MM.1S (cell line): ENCODE results near the gene S100A1.
"Not testable (repeated sequence)": the region's sequence is repeated elsewhere in the genome, so short reads cannot be mapped to it uniquely, and the experiment has no call there.

ENCODE experiments used
- DNase-seq: peaks from one replicate; pipeline ENCODE4 v3.0.0-alpha.2; 2015
- H2AFZ ChIP-seq: fragments of 300-600 bp; sonication (generic); 2 replicates; pipeline ENCODE4 v1.6.0; 2016; ENCODE audit warnings: antibody characterized with exemption, low read length
- H3F3A ChIP-seq: fragments of 300-600 bp; sonication (generic); 2 replicates; pipeline ENCODE4 v1.6.1; 2016; ENCODE audit warnings: mild to moderate bottlenecking, antibody characterized with exemption, low read length, moderate library complexity, mixed read lengths; ENCODE audit not compliant: insufficient read depth
- H3K27ac ChIP-seq: fragments of 300-600 bp; sonication (generic); 2 replicates; pipeline ENCODE4 v1.5.1; 2016; ENCODE audit warnings: mild to moderate bottlenecking, low read length
- H3K27me3 ChIP-seq: fragments of 300-600 bp; sonication (generic); replicated peaks from 2 replicates; pipeline ENCODE4 v1.6.0; 2016; ENCODE audit warnings: low read length; ENCODE audit not compliant: insufficient read depth
- H3K36me3 ChIP-seq: fragments of 300-600 bp; sonication (generic); replicated peaks from 2 replicates; pipeline ENCODE4 v1.6.1; 2016; ENCODE audit warnings: mild to moderate bottlenecking, low read length, mixed read lengths; ENCODE audit not compliant: insufficient read depth
- H3K4me1 ChIP-seq: fragments of 300-600 bp; sonication (generic); 2 replicates; pipeline ENCODE4 v1.6.1; 2016; ENCODE audit warnings: low read length, mixed read lengths
- H3K4me2 ChIP-seq: fragments of 300-600 bp; sonication (generic); 2 replicates; pipeline ENCODE4 v1.6.0; 2016; ENCODE audit warnings: low read depth, low read length
- H3K4me3 ChIP-seq: fragments of 300-600 bp; sonication (generic); 2 replicates; pipeline ENCODE4 v1.5.1; 2016; ENCODE audit warnings: low read length, mixed read lengths
- H3K79me2 ChIP-seq: fragments of 300-600 bp; sonication (generic); 2 replicates; pipeline ENCODE4 v1.6.1; 2016; ENCODE audit warnings: mixed run types, low read length, mixed read lengths
- H3K9ac ChIP-seq: fragments of 300-600 bp; sonication (generic); 2 replicates; pipeline ENCODE4 v1.6.1; 2016; ENCODE audit warnings: low read length, mixed read lengths
- H3K9me2 ChIP-seq: fragments of 300-600 bp; sonication (generic); replicated peaks from 2 replicates; pipeline ENCODE4 v1.6.1; 2016; ENCODE audit warnings: mild to moderate bottlenecking, low read length, mixed read lengths; ENCODE audit not compliant: insufficient read depth
- H3K9me3 ChIP-seq: fragments of 300-600 bp; sonication (generic); replicated peaks from 2 replicates; pipeline ENCODE4 v1.6.1; 2016; ENCODE audit warnings: mild to moderate bottlenecking, low read length, mixed read lengths; ENCODE audit not compliant: insufficient read depth
- H4K20me1 ChIP-seq: fragments of 300-600 bp; sonication (generic); 2 replicates; pipeline ENCODE4 v1.6.1; 2016; ENCODE audit warnings: mild to moderate bottlenecking, low read length, moderate library complexity, mixed read lengths; ENCODE audit not compliant: insufficient read depth
- EZH2 ChIP-seq: fragments of 300-600 bp; sonication (generic); optimal IDR thresholded peaks from 2 replicates; pipeline ENCODE3; 2017; ENCODE audit warnings: low read depth, mild to moderate bottlenecking, antibody characterized with exemption, low read length, mixed read lengths
- EZH2phosphoT487 ChIP-seq: fragments of 300-600 bp; sonication (generic); IDR thresholded peaks from 2 replicates; pipeline ENCODE4 v1.6.1; 2018; ENCODE audit warnings: antibody characterized with exemption, low read length
- TF ChIP-seq, protein P1 (sequence below): fragments of 300-600 bp; sonication (generic); IDR thresholded peaks from 2 replicates; pipeline ENCODE4 v1.5.1; 2016; ENCODE audit warnings: antibody characterized with exemption, low read length, mixed read lengths

Gene S100A1

DNA sequence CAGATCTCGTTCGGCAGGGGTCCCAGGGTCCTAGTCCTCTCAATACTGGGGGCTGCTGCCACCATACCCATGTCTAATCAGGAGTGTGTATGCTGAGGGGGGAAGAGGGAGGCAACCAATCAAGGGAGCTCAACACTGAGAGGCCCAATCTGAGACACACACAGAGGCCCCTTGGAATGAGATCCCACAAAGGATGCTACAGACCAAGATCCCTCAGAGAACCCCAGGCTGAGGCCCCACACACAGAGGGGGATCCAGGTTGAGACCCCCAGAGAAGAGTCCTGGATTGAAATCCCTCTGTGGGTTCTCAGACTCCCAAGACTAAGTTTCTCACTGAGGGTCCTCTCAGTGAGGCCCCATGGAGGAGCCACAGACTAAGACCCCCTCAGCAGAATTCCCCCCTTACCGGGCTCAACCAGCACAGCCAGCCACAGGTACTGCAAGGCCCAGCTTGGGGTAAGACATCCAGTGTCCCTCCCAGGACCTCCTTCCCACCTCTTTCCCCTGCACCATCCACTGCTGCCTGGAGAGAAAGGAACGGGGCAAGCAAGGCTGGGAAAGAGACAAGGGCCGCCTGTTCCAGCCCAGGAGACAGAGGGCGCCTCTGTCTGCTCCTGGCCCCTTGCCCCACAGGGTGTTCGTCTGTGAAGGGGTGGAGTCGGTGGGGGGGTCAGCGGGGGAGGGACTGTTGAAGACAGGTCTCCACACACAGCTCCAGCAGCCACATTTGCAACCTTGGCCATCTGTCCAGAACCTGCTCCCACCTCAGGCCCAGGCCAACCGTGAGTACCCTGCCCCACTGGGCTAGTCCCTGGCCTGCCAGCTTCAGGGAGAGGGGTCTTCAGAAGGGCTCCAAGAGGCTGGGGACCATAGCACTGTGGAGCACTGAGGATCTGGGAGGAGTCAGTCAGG is at the start of gene S100A1:
S100A1 (plus strand) TSS at position 720 of the 912 bp plus-strand sequence. CDS start 2,088 bp downstream, outside the sequence.
- Histone ChIP-seq H3K9ac (no peak within 1 kb of the TSS), H3K9me2 (no peaks in the 10 kb centered on the region), H3F3A (no peaks in the 10 kb centered on the region), H3K4me2 (no peak within 1 kb of the TSS), H3K36me3 (no peaks in the 10 kb centered on the region), H3K27me3 (no peaks in the 10 kb centered on the region), H4K20me1 (no peaks in the 10 kb centered on the region), H3K9me3 (no peaks in the 10 kb centered on the region), H3K79me2 (no peaks in the 10 kb centered on the region), H3K4me3 (no peak within 1 kb of the TSS), H3K27ac (no peak within 1 kb of the TSS), H3K4me1 (no peaks in the 10 kb centered on the region), H2AFZ (no peak within 1 kb of the TSS)
- TF ChIP-seq, protein P1, sequence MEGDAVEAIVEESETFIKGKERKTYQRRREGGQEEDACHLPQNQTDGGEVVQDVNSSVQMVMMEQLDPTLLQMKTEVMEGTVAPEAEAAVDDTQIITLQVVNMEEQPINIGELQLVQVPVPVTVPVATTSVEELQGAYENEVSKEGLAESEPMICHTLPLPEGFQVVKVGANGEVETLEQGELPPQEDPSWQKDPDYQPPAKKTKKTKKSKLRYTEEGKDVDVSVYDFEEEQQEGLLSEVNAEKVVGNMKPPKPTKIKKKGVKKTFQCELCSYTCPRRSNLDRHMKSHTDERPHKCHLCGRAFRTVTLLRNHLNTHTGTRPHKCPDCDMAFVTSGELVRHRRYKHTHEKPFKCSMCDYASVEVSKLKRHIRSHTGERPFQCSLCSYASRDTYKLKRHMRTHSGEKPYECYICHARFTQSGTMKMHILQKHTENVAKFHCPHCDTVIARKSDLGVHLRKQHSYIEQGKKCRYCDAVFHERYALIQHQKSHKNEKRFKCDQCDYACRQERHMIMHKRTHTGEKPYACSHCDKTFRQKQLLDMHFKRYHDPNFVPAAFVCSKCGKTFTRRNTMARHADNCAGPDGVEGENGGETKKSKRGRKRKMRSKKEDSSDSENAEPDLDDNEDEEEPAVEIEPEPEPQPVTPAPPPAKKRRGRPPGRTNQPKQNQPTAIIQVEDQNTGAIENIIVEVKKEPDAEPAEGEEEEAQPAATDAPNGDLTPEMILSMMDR = no peak; the same call in 1 of the 2 replicates
- TF ChIP-seq EZH2phosphoT487 = no peak
- TF ChIP-seq EZH2 = no peak
- no peak for DNase-seq

DNA sequence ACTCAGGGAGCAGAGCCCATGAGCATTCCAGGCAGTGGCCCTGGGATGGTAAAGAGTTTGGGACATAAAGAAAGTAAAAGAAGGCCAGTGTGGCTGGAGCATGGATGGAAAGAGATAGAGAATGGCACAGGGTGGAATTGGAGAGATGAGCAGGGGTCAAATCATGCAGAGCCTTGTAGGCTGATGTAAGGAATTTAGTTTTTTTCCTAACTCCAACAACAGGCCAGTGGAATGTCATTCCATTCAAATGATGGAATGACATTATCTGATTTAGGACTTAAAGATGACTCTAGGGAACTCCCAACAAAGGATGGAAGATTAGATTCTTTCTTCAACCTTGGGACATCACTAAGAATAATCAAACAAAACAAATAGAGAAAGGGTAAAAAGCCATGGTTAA is 49.7 kb upstream of the S100A1 start:
- Histone ChIP-seq H3K27ac (no peak overlapping the region), H3K4me2 (no peak overlapping the region)
- DNase-seq = no peak

DNA sequence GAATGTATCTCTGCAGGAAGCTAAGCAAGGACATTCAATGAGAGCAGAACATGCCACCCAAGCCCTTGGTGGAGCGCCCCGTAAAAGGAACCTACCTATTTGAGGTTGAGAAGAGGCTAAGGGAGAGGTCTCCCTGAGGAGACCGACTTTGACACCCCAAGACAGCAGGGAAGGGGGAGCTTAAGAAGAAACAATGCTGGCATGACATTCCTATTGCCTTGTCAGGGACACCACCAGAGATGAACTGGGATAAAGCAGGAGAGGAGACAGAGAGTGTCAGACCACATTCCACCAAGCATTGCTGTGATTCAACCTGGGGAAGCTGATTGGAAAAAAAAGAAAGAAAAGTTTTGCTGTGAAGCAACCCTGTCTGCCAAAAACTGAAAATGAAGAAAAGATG is 49.3 kb upstream of the S100A1 start:
- Histone ChIP-seq H3K79me2 (no peaks in the 10 kb centered on the region), H4K20me1 (no peaks in the 10 kb centered on the region), H2AFZ (no peak overlapping the region), H3K9me3 (no peaks in the 10 kb centered on the region), H3K27me3 (peaks cover 11% of the 10 kb centered on the region), H3K4me3 (no peak overlapping the region), H3K36me3 (no peaks in the 10 kb centered on the region), H3K9ac (no peak overlapping the region), H3K4me2 (no peak overlapping the region), H3F3A (no peaks in the 10 kb centered on the region), H3K27ac (no peak overlapping the region), H3K4me1 (no peaks in the 10 kb centered on the region), H3K9me2 (no peaks in the 10 kb centered on the region)
- no peak for DNase-seq
- TF ChIP-seq EZH2 (no peak), EZH2phosphoT487 (no peak)
- TF ChIP-seq, protein P1 = no peak

More for the DNA sequence above, 49.7 kb upstream of the S100A1 start:
- Histone ChIP-seq H3K4me3 (no peak overlapping the region), H3F3A (no peaks in the 10 kb centered on the region), H3K36me3 (no peaks in the 10 kb centered on the region), H3K79me2 (no peaks in the 10 kb centered on the region), H3K9me3 (no peaks in the 10 kb centered on the region), H3K27me3 (peaks cover 11% of the 10 kb centered on the region), H4K20me1 (no peaks in the 10 kb centered on the region), H3K9ac (no peak overlapping the region), H2AFZ (no peak overlapping the region), H3K4me1 (no peaks in the 10 kb centered on the region), H3K9me2 (no peaks in the 10 kb centered on the region)
- TF ChIP-seq, protein P1 = no peak
- TF ChIP-seq EZH2 = no peak
- no peak for TF ChIP-seq EZH2phosphoT487

DNA sequence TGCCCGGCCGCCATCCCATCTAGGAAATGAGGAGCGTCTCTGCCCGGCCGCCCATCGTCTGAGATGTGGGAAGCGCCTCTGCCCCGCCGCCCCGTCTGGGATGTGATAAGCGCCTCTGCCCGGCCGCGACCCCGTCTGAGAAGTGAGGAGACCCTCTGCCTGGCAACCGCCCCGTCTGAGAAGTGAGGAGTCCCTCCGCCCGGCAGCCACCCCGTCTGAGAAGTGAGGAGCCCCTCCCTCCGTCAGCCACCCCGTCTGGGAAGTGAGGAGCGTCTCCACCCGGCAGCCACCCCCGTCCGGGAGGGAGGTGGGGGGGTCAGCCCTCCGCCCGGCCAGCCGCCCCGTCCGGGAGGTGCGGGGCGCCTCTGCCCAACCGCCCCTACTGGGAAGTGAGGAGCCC is 45.4 kb upstream of the S100A1 start:
- not testable (repeated sequence) for H3K4me2 ChIP-seq, H2AFZ ChIP-seq, H3F3A ChIP-seq, DNase-seq, H3K9me3 ChIP-seq, H3K27me3 ChIP-seq, H3K79me2 ChIP-seq, H4K20me1 ChIP-seq, H3K4me1 ChIP-seq, H3K4me3 ChIP-seq, H3K9me2 ChIP-seq, H3K36me3 ChIP-seq, H3K9ac ChIP-seq, H3K27ac ChIP-seq

DNA sequence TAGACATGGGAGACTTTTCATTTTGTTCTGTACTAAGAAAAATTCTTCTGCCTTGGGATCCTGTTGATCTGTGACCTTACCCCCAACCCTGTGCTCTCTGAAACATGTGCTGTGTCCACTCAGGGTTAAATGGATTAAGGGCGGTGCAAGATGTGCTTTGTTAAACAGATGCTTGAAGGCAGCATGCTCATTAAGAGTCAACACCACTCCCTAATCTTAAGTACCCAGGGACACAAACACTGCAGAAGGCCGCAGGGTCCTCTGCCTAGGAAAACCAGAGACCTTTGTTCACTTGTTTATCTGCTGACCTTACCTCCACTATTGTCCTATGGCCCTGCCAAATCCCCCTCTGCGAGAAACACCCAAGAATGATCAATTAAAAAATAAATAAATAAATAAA is 44.7 kb upstream of the S100A1 start:
- H3K79me2 ChIP-seq, H3K4me2 ChIP-seq, H2AFZ ChIP-seq, H3K4me1 ChIP-seq, H3K9me3 ChIP-seq, H3K9me2 ChIP-seq, H3F3A ChIP-seq, H4K20me1 ChIP-seq, H3K9ac ChIP-seq, H3K27ac ChIP-seq, H3K27me3 ChIP-seq, DNase-seq, H3K36me3 ChIP-seq, H3K4me3 ChIP-seq: not testable (repeated sequence)
